Measurements from ENCODE around the gene DUSP1.

- TF ChIP-seq POLR2A (IDR thresholded peaks at IDR 0.05; ENCODE audit: borderline replicate concordance, extremely low read depth, insufficient read depth, insufficient read length) (no peak), YY1 (IDR thresholded peaks at IDR 0.05; ENCODE audit: extremely low read depth, insufficient replicate concordance, low read depth, low read length) (no peak)
Observed at GRCh38 chr5:172774561-172775315, 3.7 kb upstream of the DUSP1 start.

Data from HCT116 (cell line).